Natural killer cell treated with Interleukin-12 subunit alpha and Interleukin-12 subunit beta and Interleukin-15 and Interleukin-18, amount 100 ng/mL, for 72 hours (primary cell): ENCODE measurements around the gene TM9SF1. TPM values are rescaled to one million over a fixed set of nuclear protein-coding genes. Genes with fewer than 3 reads are reported as not detected.

Experiments
- ATAC-seq, 2 donors: fragments of 150-1000 bp; cut with Tn5 transposase in 1 of 2; sonication (Bioruptor Pico), chemical (Tn5 transposase) in 1 of 2; 2 replicates each; pipeline ENCODE4 v1.10.0; 2021
- DNase-seq: peaks from one replicate; pipeline ENCODE4 v3.0.0; 2022; ENCODE audit warnings: low spot score
- H3K27ac Mint-ChIP-seq, 2 donors: 1 replicate in 1 of 2; 2 replicates in 1 of 2; pipeline ENCODE4 v1.8.0; 2022; ENCODE audit warnings: mixed read lengths in 2 of 2, mild to moderate bottlenecking in 1 of 2, moderate library complexity in 1 of 2
- H3K27me3 Mint-ChIP-seq, 2 donors: 1 replicate in 1 of 2; 2 replicates in 1 of 2; pipeline ENCODE4 v1.8.0; 2022; ENCODE audit warnings: mixed read lengths in 2 of 2
- H3K36me3 Mint-ChIP-seq: one replicate; pipeline ENCODE4 v1.8.0; 2022; ENCODE audit warnings: mixed read lengths
- H3K4me1 Mint-ChIP-seq, 2 donors: 1 replicate in 1 of 2; 2 replicates in 1 of 2; pipeline ENCODE4 v1.8.0; 2022; ENCODE audit warnings: low read depth in 2 of 2, mixed read lengths in 2 of 2, mild to moderate bottlenecking in 1 of 2
- H3K4me3 Mint-ChIP-seq: one replicate; pipeline ENCODE4 v1.8.0; 2022; ENCODE audit warnings: mixed read lengths
- H3K9me3 Mint-ChIP-seq: 2 replicates; pipeline ENCODE4 v1.8.0; 2022; ENCODE audit warnings: mixed read lengths
- total RNA-seq, 2 donors: library from RNA; stranded (reverse); gene quantifications; one replicate each; pipeline ENCODE4 v1.2.3, GENCODE V29; 2022

TM9SF1 gene
- total RNA-seq, 2 donors from 2014 or later: 27.6 to 30.2 TPM

GRCh38 chr14:24196071-24197055 is 1.1 kb upstream of the TM9SF1 start:
- no peaks in the 10 kb centered on the region for H3K27me3 Mint-ChIP-seq
- peak overlapping the region; percentile 93 for H3K4me3 Mint-ChIP-seq
- peaks cover 4% of the 10 kb centered on the region for H3K9me3 Mint-ChIP-seq
- peak overlapping the region; percentile 90 to 93 for H3K27ac Mint-ChIP-seq
- peaks cover 29% of the 10 kb centered on the region for H3K36me3 Mint-ChIP-seq
- ATAC-seq (no peak), DNase-seq (no peak)
- H3K4me1 Mint-ChIP-seq: peaks cover 48 to 55% of the 10 kb centered on the region in 2 donors

- Mint-ChIP-seq H3K4me1 (peaks cover 50 to 52% of the 10 kb centered on the region in 2 donors), H3K36me3 (peaks cover 26% of the 10 kb centered on the region), H3K9me3 (peaks cover 4% of the 10 kb centered on the region), H3K4me3 (peak overlapping the region; percentile 93), H3K27me3 (no peaks in the 10 kb centered on the region), H3K27ac (peak overlapping the region; percentile 90 to 93)
- ATAC-seq: no peak
- DNase-seq: no peak
Measured at GRCh38 chr14:24194873-24195185, 412 bp downstream of the TM9SF1 start.

GRCh38 chr14:24194186-24194872 is 912 bp downstream of the TM9SF1 start:
- no peaks in the 10 kb centered on the region for H3K27me3 Mint-ChIP-seq
- peak overlapping the region; percentile 93 for H3K4me3 Mint-ChIP-seq
- H3K4me1 Mint-ChIP-seq: peaks cover 48 to 51% of the 10 kb centered on the region in 2 donors
- peaks cover 25% of the 10 kb centered on the region for H3K36me3 Mint-ChIP-seq
- H3K9me3 Mint-ChIP-seq: peaks cover 4% of the 10 kb centered on the region
- DNase-seq (no peak), ATAC-seq (no peak)
- peak overlapping the region; percentile 90 to 93 for H3K27ac Mint-ChIP-seq

GRCh38 chr14:24192933-24193332 is 2.3 kb downstream of the TM9SF1 start:
- Mint-ChIP-seq H3K36me3 (peaks cover 15% of the 10 kb centered on the region), H3K27me3 (no peaks in the 10 kb centered on the region), H3K4me3 (no peak overlapping the region), H3K4me1 (peaks cover 43 to 49% of the 10 kb centered on the region in 2 donors), H3K27ac (peak overlapping the region in 1 of 2 donors; percentile 47), H3K9me3 (no peaks in the 10 kb centered on the region)
- no peak for DNase-seq
- no peak for ATAC-seq

GRCh38 chr14:24190416-24190815 is 4.8 kb downstream of the TM9SF1 start:
- peaks cover 44 to 45% of the 10 kb centered on the region in 2 donors for H3K4me1 Mint-ChIP-seq
- DNase-seq: no peak
- no peaks in the 10 kb centered on the region for H3K27me3 Mint-ChIP-seq
- no peaks in the 10 kb centered on the region for H3K9me3 Mint-ChIP-seq
- peak overlapping the region; percentile 31 to 85 for H3K27ac Mint-ChIP-seq
- H3K36me3 Mint-ChIP-seq: peaks cover 13% of the 10 kb centered on the region
- ATAC-seq: no peak
- H3K4me3 Mint-ChIP-seq: no peak overlapping the region

GRCh38 chr14:24189460-24189859 is 5.8 kb downstream of the TM9SF1 start:
- no peak for ATAC-seq
- Mint-ChIP-seq H3K4me3 (peak overlapping the region; percentile 91), H3K36me3 (peaks cover 13% of the 10 kb centered on the region), H3K9me3 (no peaks in the 10 kb centered on the region), H3K27me3 (no peaks in the 10 kb centered on the region), H3K27ac (peak overlapping the region; percentile 76 to 85), H3K4me1 (peaks cover 37 to 38% of the 10 kb centered on the region in 2 donors)
- DNase-seq: no peak

- Mint-ChIP-seq H3K9me3 (no peaks in the 10 kb centered on the region), H3K4me1 (peaks cover 32 to 34% of the 10 kb centered on the region in 2 donors), H3K36me3 (peaks cover 13% of the 10 kb centered on the region), H3K4me3 (peak overlapping the region; percentile 91), H3K27me3 (no peaks in the 10 kb centered on the region), H3K27ac (peak overlapping the region; percentile 76 to 85)
- ATAC-seq (no peak), DNase-seq (no peak)
Measured at GRCh38 chr14:24189059-24189375, 6.2 kb downstream of the TM9SF1 start.

GRCh38 chr14:24188251-24189058 is 6.8 kb downstream of the TM9SF1 start, which contains the start of gene IPO4:
Gene IPO4, minus strand, starts transcription at chr14:24188816. Its CDS starts 29 bp downstream, at chr14:24188787.
- Mint-ChIP-seq H3K27ac (peak within 1 kb of the TSS; percentile 76 to 85), H3K4me3 (peak within 1 kb of the TSS; percentile 91), H3K4me1 (peaks cover 30 to 31% of the 10 kb centered on the region in 2 donors), H3K27me3 (no peaks in the 10 kb centered on the region), H3K36me3 (peaks cover 13% of the 10 kb centered on the region), H3K9me3 (no peaks in the 10 kb centered on the region)
- DNase-seq (peak; percentile 95), ATAC-seq (peak; percentile 94 to 95)

GRCh38 chr14:24187539-24187915 is 7.7 kb downstream of the TM9SF1 start:
- no peak for ATAC-seq
- Mint-ChIP-seq H3K27ac (peak overlapping the region; percentile 76 to 85), H3K4me3 (peak overlapping the region; percentile 91), H3K4me1 (peaks cover 26 to 28% of the 10 kb centered on the region in 2 donors), H3K27me3 (no peaks in the 10 kb centered on the region), H3K36me3 (peaks cover 8% of the 10 kb centered on the region), H3K9me3 (no peaks in the 10 kb centered on the region)
- DNase-seq: no peak

- Mint-ChIP-seq H3K4me1 (peaks cover 21 to 25% of the 10 kb centered on the region in 2 donors), H3K9me3 (no peaks in the 10 kb centered on the region), H3K27me3 (no peaks in the 10 kb centered on the region), H3K4me3 (peak overlapping the region; percentile 91), H3K27ac (peak overlapping the region; percentile 76 to 85), H3K36me3 (peaks cover 4% of the 10 kb centered on the region)
- DNase-seq (no peak), ATAC-seq (no peak)
Measured at GRCh38 chr14:24186831-24187538, 8.3 kb downstream of the TM9SF1 start.

- Mint-ChIP-seq H3K36me3 (peaks cover 8% of the 10 kb centered on the region), H3K27me3 (no peaks in the 10 kb centered on the region), H3K27ac (no peak overlapping the region), H3K4me3 (no peak overlapping the region), H3K9me3 (no peaks in the 10 kb centered on the region), H3K4me1 (peaks cover 19 to 28% of the 10 kb centered on the region in 2 donors)
- no peak for ATAC-seq
- DNase-seq: no peak
Measured at GRCh38 chr14:24185741-24186140, 9.5 kb downstream of the TM9SF1 start.

- Mint-ChIP-seq H3K36me3 (peaks cover 9% of the 10 kb centered on the region), H3K27me3 (no peaks in the 10 kb centered on the region), H3K4me3 (no peak overlapping the region), H3K9me3 (no peaks in the 10 kb centered on the region), H3K4me1 (peaks cover 19 to 26% of the 10 kb centered on the region in 2 donors), H3K27ac (peak overlapping the region in 1 of 2 donors; percentile 17)
- DNase-seq: no peak
- no peak for ATAC-seq
Measured at GRCh38 chr14:24185026-24185425, 10.2 kb downstream of the TM9SF1 start.
